A549 (cell line): ENCODE results near the gene TMC7. TPM values are rescaled to one million over a fixed set of nuclear protein-coding genes. Genes with fewer than 3 reads are reported as not detected.

ENCODE experiments used
- ATAC-seq, 2 experiments: fragments of 200-7000 bp in 1 of 2; fragments of >200 bp in 1 of 2; cut with Nextera tagmentation in 1 of 2; cut with Tn5 transposase in 1 of 2; 3 replicates each; pipeline versions ENCODE4 v1.8.0 to v1.9.1; 2018 to 2020; ENCODE audit warnings: mild to moderate bottlenecking in 1 of 2, moderate library complexity in 1 of 2
- CTCF ChIA-PET: fragments of 300-600 bp; sonication (Branson Sonifier 250); formaldehyde crosslinking; extraction: SDS; loops from one replicate; lab custom pipeline; 2021; ENCODE audit warnings: antibody characterized with exemption, inconsistent platforms; lab: Yijun Ruan, JAX
- POLR2A ChIA-PET: fragments of 350-600 bp; formaldehyde crosslinking; extraction: SDS; loops from one replicate; lab custom pipeline; 2021; ENCODE audit warnings: antibody characterized with exemption, inconsistent platforms; lab: Yijun Ruan, JAX
- DNase-seq, 2 experiments: peaks; one replicate each; pipeline versions ENCODE4 v3.0.0 to v3.0.0-alpha.2; 2011 to 2016; ENCODE audit warnings: low read depth in 1 of 2, low spot score in 1 of 2
- FAIRE-seq: peaks from 2 replicates; lab custom pipeline; 2011; peaks lifted over from hg19 to GRCh38; lab: Jason Lieb, UNC
- H3K27ac ChIP-seq, 2 experiments: fragments of >200 bp; sonication (Bioruptor Twin); formaldehyde crosslinking; 3 replicates each; pipeline ENCODE4 v1.5.1; 2016 to 2017
- H3K4me1 ChIP-seq: fragments of >200 bp; sonication (Bioruptor Twin); formaldehyde crosslinking; 3 replicates; pipeline ENCODE4 v1.6.1; 2016
- H3K4me2 ChIP-seq: fragments of >200 bp; sonication (Bioruptor Twin); formaldehyde crosslinking; 3 replicates; pipeline ENCODE4 v1.6.1; 2016
- H3K4me3 ChIP-seq: fragments of >200 bp; sonication (Bioruptor Twin); formaldehyde crosslinking; 3 replicates; pipeline ENCODE4 v1.5.1; 2016
- H3K9me3 ChIP-seq: fragments of >200 bp; sonication (Bioruptor Twin); formaldehyde crosslinking; 3 replicates; pipeline ENCODE4 v1.6.1; 2016
- ATOH8 ChIP-seq: fragments of 250-450 bp; sonication (Bioruptor Pico); IDR thresholded peaks from 2 replicates; pipeline ENCODE4 v1.5.0; 2020; ENCODE audit warnings: low read depth, mild to moderate bottlenecking, moderate library complexity
- BCL3 ChIP-seq: fragments of >200 bp; sonication (Bioruptor Twin); formaldehyde crosslinking; IDR thresholded peaks from 3 replicates; pipeline ENCODE4 v1.6.1; 2016
- BHLHE40 ChIP-seq: IDR thresholded peaks from 2 replicates; pipeline ENCODE4 v1.6.1; 2012; ENCODE audit warnings: low read depth, low read length, inconsistent platforms
- CBX2 ChIP-seq: fragments of 200-600 bp; sonication (generic); IDR thresholded peaks from 2 replicates; pipeline ENCODE4 v1.6.1; 2016; ENCODE audit warnings: low read depth, mild to moderate bottlenecking, borderline replicate concordance
- CTCF ChIP-seq: fragments of >200 bp; sonication (Bioruptor Twin); formaldehyde crosslinking; IDR thresholded peaks from 3 replicates; pipeline ENCODE4 v1.5.1; 2016
- E2F6 ChIP-seq: IDR thresholded peaks from 2 replicates; pipeline ENCODE4 v1.6.1; 2012; ENCODE audit warnings: low read depth, borderline replicate concordance
- EHF ChIP-seq: fragments of 250-450 bp; sonication (Bioruptor Pico); IDR thresholded peaks from 2 replicates; pipeline ENCODE4 v1.5.0; 2020; ENCODE audit warnings: mild to moderate bottlenecking
- ELK1 ChIP-seq: fragments of 150-350 bp; IDR thresholded peaks from 2 replicates; pipeline ENCODE4 v1.6.1; 2014; ENCODE audit warnings: low read depth, mild to moderate bottlenecking, low read length
- EP300 ChIP-seq, 2 experiments: fragments of >200 bp; sonication (Bioruptor Twin); formaldehyde crosslinking; IDR thresholded peaks; 2 replicates in 1 of 2; 3 replicates in 1 of 2; pipeline ENCODE4 v1.6.1; 2016 to 2017
- ESRRA ChIP-seq: fragments of 150-350 bp; IDR thresholded peaks from 2 replicates; pipeline ENCODE4 v1.6.1; 2014; ENCODE audit warnings: mild to moderate bottlenecking, low read length, borderline replicate concordance
- FOSB ChIP-seq: fragments of 250-450 bp; sonication (Bioruptor Pico); IDR thresholded peaks from 2 replicates; pipeline ENCODE4 v1.5.0; 2020; ENCODE audit warnings: mild to moderate bottlenecking, moderate library complexity
- FOSL2 ChIP-seq, 2 experiments: fragments of 450-650 bp in 1 of 2; fragments of >200 bp in 1 of 2; sonication (Bioruptor Twin) in 1 of 2; formaldehyde crosslinking; IDR thresholded peaks; 2 replicates each; pipeline versions ENCODE4 v1.5.0 to v1.6.1; 2016 to 2020; ENCODE audit warnings: mild to moderate bottlenecking in 1 of 2, moderate library complexity in 1 of 2
- FOXS1 ChIP-seq: fragments of 250-450 bp; sonication (Bioruptor Pico); IDR thresholded peaks from 2 replicates; pipeline ENCODE4 v1.5.0; 2020; ENCODE audit warnings: mild to moderate bottlenecking, moderate library complexity
- GATA3 ChIP-seq: IDR thresholded peaks from 2 replicates; pipeline ENCODE4 v1.6.1; 2012; ENCODE audit warnings: borderline replicate concordance
- HDAC2 ChIP-seq: fragments of 200-600 bp; sonication (generic); IDR thresholded peaks from 2 replicates; pipeline ENCODE4 v1.6.1; 2016
- JUNB ChIP-seq: fragments of >200 bp; sonication (Bioruptor Twin); formaldehyde crosslinking; IDR thresholded peaks from 2 replicates; pipeline ENCODE4 v1.6.1; 2016
- KDM5A ChIP-seq: fragments of 200-600 bp; sonication (generic); IDR thresholded peaks from 2 replicates; pipeline ENCODE4 v1.6.1; 2016; ENCODE audit warnings: antibody characterized with exemption, mild to moderate bottlenecking
- MAZ ChIP-seq: fragments of 150-350 bp; IDR thresholded peaks from 2 replicates; pipeline ENCODE4 v1.6.1; 2014; ENCODE audit warnings: antibody characterized with exemption, low read depth, low read length, borderline replicate concordance
- PBX3 ChIP-seq: IDR thresholded peaks from 2 replicates; pipeline ENCODE4 v1.6.1; 2012
- RFX5 ChIP-seq: fragments of 450-650 bp; IDR thresholded peaks from 2 replicates; pipeline ENCODE4 v1.7.1; 2014; ENCODE audit warnings: antibody characterized with exemption, mild to moderate bottlenecking, moderate library complexity
- RNF2 ChIP-seq: fragments of 200-600 bp; sonication (generic); IDR thresholded peaks from 2 replicates; pipeline ENCODE4 v1.6.1; 2016; ENCODE audit warnings: low read depth, mild to moderate bottlenecking, antibody characterized with exemption, moderate library complexity, borderline replicate concordance
- TFCP2L1 ChIP-seq: fragments of 250-450 bp; sonication (Bioruptor Pico); IDR thresholded peaks from 2 replicates; pipeline ENCODE4 v1.5.0; 2021; ENCODE audit warnings: mild to moderate bottlenecking
- TP53 ChIP-seq: fragments of 250-450 bp; sonication (Bioruptor Pico); IDR thresholded peaks from 2 replicates; pipeline ENCODE4 v1.5.0; 2021; ENCODE audit warnings: mild to moderate bottlenecking, moderate library complexity
- USF2 ChIP-seq: fragments of 450-650 bp; IDR thresholded peaks from 2 replicates; pipeline ENCODE4 v1.6.1; 2014; ENCODE audit warnings: antibody characterized with exemption
- WGBS: methylation state at CpG from one replicate; pipeline ENCODE4 v1.1.6; 2017; ENCODE audit errors: missing lambda C conversion rate; 5-methylcytosine and 5-hydroxymethylcytosine counted together
- polyA plus RNA-seq, 4 experiments: library from polyadenylated mRNA; depleted of rRNA in 3 of 4; stranded (reverse); fragments of >200 nt; fragmentation: RNase III in 1 of 4; extraction: RNeasy Plus Mini Kit Qiagen cat#74134 plus additional on column Dnase treatment in 1 of 4; gene quantifications; 2 replicates in 3 of 4; 3 replicates in 1 of 4; pipeline ENCODE4 v1.2.3, GENCODE V29; 2011 to 2017

The TMC7 gene
- polyA plus RNA-seq, 2 of the 4 experiments (the other 2 are of a cell fraction) = 7.0 to 9.4 TPM

- Histone ChIP-seq H3K9me3 (no peaks in the 10 kb centered on the region), H3K4me2 (no peak overlapping the region), H3K4me3 (no peak overlapping the region), H3K27ac (no peak overlapping the region), H3K4me1 (peaks cover 41% of the 10 kb centered on the region)
- DNase-seq (no peak), ATAC-seq (no peak), FAIRE-seq (no peak)
- no peak for TF ChIP-seq EP300 (IDR thresholded peaks at IDR 0.05)
- no peak for TF ChIP-seq CTCF
- TF ChIP-seq E2F6 = no peak
- TF ChIP-seq TFCP2L1 = no peak
- TF ChIP-seq KDM5A = no peak
- TF ChIP-seq USF2 = no peak
- TF ChIP-seq FOSL2 (IDR thresholded peaks at IDR 0.05) = no peak
- no peak for TF ChIP-seq FOSL2 (CRISPR knock-in tag; IDR thresholded peaks at IDR 0.05)
- no peak for TF ChIP-seq JUNB
- TF ChIP-seq HDAC2 = no peak
- TF ChIP-seq BHLHE40 = no peak
- TF ChIP-seq EHF (CRISPR knock-in tag) = no peak
- no peak for TF ChIP-seq RFX5
- CTCF ChIA-PET = interaction anchor here (0.6 kb wide), 1 partner anchor 30 kb away, joined by 3 read pairs; no protein-coding TSS in a partner anchor
- 88% methylated on average over 6 of the region's 6 CpGs for WGBS
- POLR2A ChIA-PET = interaction anchor here (0.6 kb wide), 1 partner anchor 155 kb away, joined by 3 read pairs; no protein-coding TSS in a partner anchor
These were observed 107.2 kb downstream of the TMC7 start for GRCh38 chr16:19090916-19091315.

- Histone ChIP-seq H3K4me2 (peak overlapping the region; percentile 61), H3K4me3 (no peak overlapping the region), H3K4me1 (peaks cover 38% of the 10 kb centered on the region), H3K9me3 (no peaks in the 10 kb centered on the region; the same call in 2 of the 3 replicates), H3K27ac (peak overlapping the region; percentile 31 to 64; a peak in 5 of 6 replicates)
- FAIRE-seq = no peak
- TF ChIP-seq ESRRA (no peak), ELK1 (no peak), CTCF (no peak), ATOH8 (CRISPR knock-in tag) (no peak), TP53 (CRISPR knock-in tag) (no peak), EHF (CRISPR knock-in tag) (no peak), BCL3 (no peak), PBX3 (no peak), RNF2 (no peak), EP300 (IDR thresholded peaks at IDR 0.05) (no peak), FOSB (CRISPR knock-in tag) (no peak), FOXS1 (CRISPR knock-in tag) (no peak), JUNB (no peak), CBX2 (no peak), MAZ (no peak), GATA3 (no peak)
- POLR2A ChIA-PET = no interaction called here
- ATAC-seq = no peak
- WGBS = 82% methylated on average over 2 of the region's 2 CpGs
- CTCF ChIA-PET = interaction anchor here (2.9 to 3.2 kb wide), 4 partner anchors 15 to 283 kb away, joined by 13 to 28 read pairs (median 17); no protein-coding TSS in a partner anchor
- DNase-seq = no peak
These were observed 109.1 kb downstream of the TMC7 start for GRCh38 chr16:19092653-19093410.
